GM19395 (cell line): ENCODE results near the gene NTN4.
"Not testable (repeated sequence)": the region's sequence is repeated elsewhere in the genome, so short reads cannot be mapped to it uniquely, and the experiment has no call there.

Experiments used
- ATAC-seq: cut with Tn5 transposase; IDR thresholded peaks from one replicate; pipeline ENCODE4 v1.9.1; 2021; ENCODE audit warnings: mild to moderate bottlenecking, moderate library complexity; ENCODE audit not compliant: unreplicated experiment

The NTN4 gene

GRCh38 chr12:95629392-95629791 lies 161.2 kb downstream of the NTN4 start:
- no peak for ATAC-seq

DNA sequence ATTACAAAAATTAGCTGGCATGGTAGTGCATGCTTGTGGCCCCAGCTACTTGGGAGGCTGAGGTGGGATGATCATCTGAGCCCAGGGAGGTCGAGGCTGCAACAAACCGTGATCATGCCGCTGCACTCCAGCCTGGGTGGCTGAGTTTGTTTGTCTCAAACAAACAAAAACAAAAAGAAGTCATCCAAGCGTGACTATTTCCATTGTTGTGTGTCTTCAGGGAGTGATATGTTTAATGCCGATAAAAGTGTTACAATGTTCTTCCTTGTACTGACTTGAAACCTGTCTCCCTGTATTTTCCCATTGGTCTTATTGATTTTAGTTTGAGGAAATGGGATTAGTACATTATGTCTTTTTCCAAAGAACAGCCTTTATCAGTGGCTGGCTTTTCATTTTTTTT lies 163.7 kb downstream of the NTN4 start:
- no peak for ATAC-seq

DNA sequence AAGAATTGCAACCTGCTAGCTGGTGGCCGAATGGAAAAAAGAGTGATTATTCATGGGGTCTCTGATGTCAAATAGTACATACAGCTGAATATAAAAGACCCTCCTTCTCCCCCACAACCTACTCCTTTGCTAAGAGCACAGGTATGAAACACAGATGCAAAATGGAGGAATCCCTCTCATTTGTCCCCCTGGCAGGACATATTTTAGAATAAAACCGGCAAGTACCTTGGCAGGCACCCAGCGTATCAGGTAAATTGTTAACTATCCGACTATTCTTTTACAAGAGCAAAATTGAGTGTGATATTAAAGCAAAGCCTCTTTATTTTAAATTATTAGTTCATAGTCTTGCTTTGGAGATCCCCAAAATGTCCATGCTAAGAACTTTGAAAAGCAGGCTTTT lies 165.6 kb downstream of the NTN4 start:
- no peak for ATAC-seq

DNA sequence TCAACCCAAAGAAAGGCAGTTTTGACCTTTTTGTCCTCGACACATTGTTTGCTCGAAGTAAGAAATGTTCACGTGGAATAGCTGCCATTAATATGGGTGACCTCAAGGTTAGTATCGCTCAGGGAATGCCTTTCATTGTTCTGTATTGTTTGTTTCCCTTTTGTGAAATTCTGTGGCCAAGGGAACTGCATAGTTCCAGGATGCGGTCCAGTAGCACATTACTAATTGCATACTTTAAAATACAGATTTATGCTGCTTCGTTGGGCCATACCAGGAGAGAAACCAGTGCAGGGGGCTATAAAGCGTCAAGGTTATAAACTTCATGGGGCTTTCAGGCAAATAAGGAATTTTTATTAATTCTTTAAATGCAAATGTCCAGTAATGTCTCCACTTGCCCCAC lies 166.0 kb downstream of the NTN4 start:
- ATAC-seq, result no peak

- ATAC-seq, result no peak
Measured at GRCh38 chr12:95623554-95624170, 166.9 kb downstream of the NTN4 start.

GRCh38 chr12:95622879-95623278 lies 167.7 kb downstream of the NTN4 start:
- no peak for ATAC-seq

- no peak for ATAC-seq
Measured at GRCh38 chr12:95621725-95622124, 168.8 kb downstream of the NTN4 start.

DNA sequence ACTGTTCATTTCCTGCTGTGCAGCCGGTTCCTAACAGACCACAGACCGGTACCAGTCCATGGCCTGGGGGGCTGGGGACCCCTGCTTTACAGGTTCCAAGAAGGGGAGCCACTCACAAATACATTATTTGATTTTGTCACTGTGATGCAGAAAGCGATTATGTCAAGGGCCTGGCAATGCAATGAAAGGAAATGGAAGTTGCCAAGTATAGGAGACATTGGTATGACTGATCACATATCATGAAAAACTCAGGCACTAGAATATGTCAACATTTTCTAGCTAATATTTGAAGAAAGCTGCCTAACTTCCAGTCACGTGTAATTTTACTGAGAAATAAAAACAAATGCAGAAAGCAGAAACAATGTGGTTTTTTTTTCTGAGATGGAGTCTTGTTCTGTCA lies 170.4 kb downstream of the NTN4 start:
- no peak for ATAC-seq

DNA sequence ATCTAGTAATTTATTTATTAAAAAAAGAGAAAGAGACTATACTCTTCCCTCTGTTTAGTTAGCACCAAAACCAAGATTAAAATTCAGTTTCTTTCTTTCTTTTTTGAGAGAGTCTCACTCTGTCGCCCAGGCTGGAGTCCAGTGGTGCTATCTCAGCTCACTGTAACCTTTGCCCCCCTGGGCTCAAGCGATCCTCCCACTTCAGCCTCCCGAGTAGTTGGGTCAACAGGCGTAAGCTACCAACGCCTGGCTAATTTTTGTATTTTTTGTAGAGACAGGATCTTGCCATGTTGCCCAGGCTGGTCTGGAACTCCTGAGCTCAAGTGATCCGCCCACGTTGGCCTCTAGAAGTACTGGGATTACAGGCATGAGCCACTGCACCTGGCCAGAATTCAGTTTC lies 174.1 kb downstream of the NTN4 start:
- not testable (repeated sequence) for ATAC-seq

DNA sequence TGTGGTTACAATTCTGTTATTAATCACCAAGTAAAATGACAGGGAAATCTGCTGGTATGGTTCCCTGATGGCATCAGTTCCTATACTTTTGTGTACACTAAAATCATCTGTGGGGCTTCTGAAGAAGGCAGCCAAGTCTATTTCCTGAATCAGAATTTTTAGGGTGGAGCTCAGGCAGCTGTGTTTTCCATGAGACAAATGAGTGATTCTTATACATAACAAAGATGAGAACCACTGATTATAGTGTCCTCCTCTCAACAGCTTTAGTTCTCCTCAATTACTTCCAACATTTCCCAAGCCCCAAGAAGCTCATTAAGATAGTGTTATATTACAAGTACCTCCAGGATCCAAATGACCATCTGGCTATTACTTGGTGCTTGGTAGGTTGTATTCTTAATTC lies 174.8 kb downstream of the NTN4 start:
- ATAC-seq, result no peak

DNA sequence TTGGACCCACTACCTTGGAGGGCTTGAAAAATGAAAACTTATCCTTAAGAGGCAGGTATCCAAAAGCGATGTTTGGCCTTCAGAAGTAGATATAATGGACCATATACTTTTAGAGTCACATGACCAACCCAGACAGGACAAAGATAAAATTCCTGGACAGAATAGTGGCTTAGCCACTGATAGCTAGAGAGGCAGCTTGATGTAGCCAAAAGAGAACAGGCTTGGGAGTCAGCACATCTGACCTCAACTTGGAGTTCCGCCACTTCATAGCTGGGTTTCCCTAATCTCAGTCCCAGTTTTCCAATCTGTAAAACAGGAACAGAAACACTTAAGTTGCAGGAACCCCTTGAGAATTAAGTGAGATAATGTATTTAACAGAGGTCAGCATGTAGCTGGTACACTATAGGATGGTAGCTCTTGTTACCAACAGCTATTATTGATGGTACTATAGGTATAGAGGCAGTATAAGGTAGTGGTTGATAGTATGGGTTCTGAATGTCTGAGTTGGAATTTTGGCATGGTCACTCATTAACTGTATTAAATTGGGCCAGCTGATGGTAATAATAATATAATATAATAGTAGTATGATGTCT lies 176.1 kb downstream of the NTN4 start:
- no peak for ATAC-seq

DNA sequence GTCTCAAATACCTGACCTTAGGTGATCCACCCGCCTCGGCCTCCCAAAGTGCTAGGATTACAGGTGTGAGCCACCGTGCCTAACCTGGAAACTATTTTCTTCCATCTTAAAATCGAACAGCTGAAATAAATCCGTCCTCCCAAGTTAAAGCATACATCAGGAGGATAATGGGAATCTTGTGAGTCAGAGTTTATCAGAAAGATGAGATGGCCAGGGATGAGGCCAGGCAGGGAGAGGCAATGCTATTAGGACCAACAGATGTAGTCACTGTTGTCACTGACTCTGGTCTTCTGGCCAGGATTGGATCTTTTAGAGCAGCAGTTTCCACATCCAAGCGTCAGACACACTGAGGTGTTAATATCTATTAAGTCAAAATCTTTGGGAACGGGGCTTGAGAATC lies 177.5 kb downstream of the NTN4 start:
- no peak for ATAC-seq

- ATAC-seq, result no peak
Measured at GRCh38 chr12:95611676-95612309, 178.8 kb downstream of the NTN4 start.

DNA sequence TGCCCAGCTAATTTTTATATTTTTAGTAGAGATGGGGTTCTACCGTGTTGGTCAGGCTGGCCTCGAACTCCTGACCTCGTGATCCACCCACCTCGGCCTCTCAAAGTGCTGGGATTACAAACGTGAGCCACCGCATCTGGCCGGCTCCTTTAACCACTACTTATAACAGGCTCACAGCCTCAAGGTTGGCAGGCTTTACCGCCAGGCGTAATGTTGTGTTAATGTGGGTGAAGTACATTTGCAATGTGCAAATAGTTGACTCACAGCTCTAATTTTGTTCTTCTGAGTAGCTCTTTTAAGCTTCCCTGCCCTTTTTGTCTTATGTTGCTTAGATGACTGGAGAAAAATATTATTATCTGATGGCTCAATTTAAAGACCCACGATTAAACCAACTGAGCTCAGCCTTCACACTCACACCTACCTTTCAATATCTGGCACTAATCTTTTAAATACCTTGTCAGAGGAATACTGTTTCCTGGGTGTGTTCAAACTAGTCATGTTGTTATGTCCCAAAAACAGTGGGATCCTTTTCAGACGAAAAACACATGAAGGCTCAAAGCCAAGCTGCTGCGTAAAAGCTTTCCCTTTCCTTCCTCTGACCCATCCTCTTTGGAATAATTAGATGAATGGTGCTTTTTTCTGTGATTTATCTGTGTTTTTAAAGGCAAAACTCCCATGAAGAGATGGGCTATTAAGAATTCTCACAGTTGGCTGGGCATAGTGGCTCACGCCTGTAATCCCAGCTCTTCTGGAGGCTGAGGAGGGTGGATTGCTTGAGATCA lies 182.1 kb downstream of the NTN4 start:
- ATAC-seq, result no peak
